Forelimb muscle (tissue), 1 donor: ENCODE data around the gene POF1B. TPM values are rescaled to one million over a fixed set of nuclear protein-coding genes. Genes with fewer than 3 reads are reported as not detected.

Experiments used
- DNase-seq: peaks from one replicate; pipeline ENCODE4 v3.0.0-alpha.2; 2013; ENCODE audit warnings: low read depth
- polyA plus RNA-seq: library from polyadenylated mRNA; unstranded; fragments of 120-200 nt; gene quantifications from one replicate; pipeline ENCODE4 v1.2.1, GENCODE V29; 2013; ENCODE audit not compliant: insufficient read length

POF1B gene
- polyA plus RNA-seq, 1 donor: 0.05 TPM

DNA sequence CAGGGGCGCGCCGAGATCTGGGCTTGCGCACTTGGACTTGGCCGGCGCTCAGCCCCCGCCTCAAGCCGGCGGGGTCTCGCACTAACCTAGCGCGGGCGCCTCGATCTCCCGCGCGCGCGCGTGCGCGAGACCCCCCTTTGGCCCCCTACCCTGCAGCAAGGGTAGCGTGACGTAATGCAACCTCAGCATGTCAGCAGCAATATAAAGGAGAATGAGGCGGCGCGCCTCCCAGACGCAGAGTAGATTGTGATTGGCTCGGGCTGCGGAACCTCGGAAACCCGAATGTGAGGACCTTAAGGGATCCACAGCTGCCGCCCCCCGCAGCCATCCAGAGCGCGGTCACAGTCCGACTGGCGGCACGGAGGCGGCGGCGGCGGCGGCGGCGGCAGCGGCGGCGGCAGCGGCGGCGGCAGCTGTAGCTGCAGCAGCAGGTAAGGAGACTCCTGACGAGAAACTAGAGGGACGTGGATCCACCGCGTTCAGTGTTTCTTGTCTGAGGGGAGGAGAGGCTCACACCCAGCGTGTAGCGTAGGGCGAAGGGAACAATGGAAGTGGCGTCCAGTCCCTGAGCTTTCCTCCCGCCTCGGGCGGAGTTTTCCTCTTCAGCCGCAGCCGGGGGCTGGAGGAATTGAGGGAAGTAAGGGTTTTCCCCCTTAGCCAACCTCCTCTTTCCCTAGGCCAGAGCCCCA lies 135.6 kb downstream of the POF1B start, which contains the start of the genes SATL1 and ZNF711:
SATL1 (minus strand) TSS at position 19 of the 689 bp plus-strand sequence. CDS start 134,811 bp downstream, outside the sequence.
ZNF711 (plus strand) TSS at position 231 of the 689 bp plus-strand sequence. CDS start 3,582 bp downstream, outside the sequence.
- peak; percentile 49 for DNase-seq

DNA sequence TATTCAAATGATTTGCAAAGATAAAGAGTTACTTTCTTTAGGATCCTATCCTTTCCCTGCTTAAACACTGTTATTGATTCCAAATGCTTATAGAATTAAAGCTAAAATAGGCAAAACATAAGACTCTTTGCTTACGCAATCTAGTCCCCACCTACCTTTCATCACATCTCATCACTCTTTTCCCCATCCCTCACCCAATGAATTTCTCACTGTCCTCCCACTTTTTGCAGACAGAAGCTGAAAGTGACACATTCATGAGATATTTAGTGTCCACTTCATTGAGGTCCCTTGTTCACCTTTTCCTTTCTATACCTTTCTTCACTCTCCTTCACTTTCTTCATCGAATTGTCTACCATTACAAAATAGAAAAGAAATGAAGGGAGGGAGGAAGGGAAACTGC lies 136.3 kb downstream of the POF1B start:
- no peak for DNase-seq

Other genes starting within 250 kb of the POF1B start
- gene SATL1, start 135.9 kb downstream of the POF1B start, polyA plus RNA-seq: 0.61 TPM
- 30.0 TPM for gene ZNF711, start 135.7 kb downstream of the POF1B start, polyA plus RNA-seq